HAP-1 (cell line): ENCODE results near the gene TMEM132E.
A peak's percentile ranks its signal among the peaks of the same experiment; 100 is the strongest.
"Not testable (repeated sequence)": the region's sequence is repeated elsewhere in the genome, so short reads cannot be mapped to it uniquely, and the experiment has no call there.

Experiments used
- DNase-seq, 2 experiments: peaks; one replicate each; pipeline ENCODE4 v3.0.0-alpha.2; 2016 to 2020; ENCODE audit warnings: low spot score in 2 of 2
- H3K27me3 ChIP-seq: fragments of 250-450 bp; sonication (Bioruptor Pico); 2 replicates; pipeline ENCODE4 v1.5.1; 2020; ENCODE audit warnings: low read depth, mild to moderate bottlenecking, moderate library complexity
- H3K36me3 ChIP-seq: fragments of 250-450 bp; sonication (Bioruptor Pico); replicated peaks from 2 replicates; pipeline ENCODE4 v1.5.1; 2020; ENCODE audit warnings: mild to moderate bottlenecking
- H3K4me1 ChIP-seq: fragments of 250-450 bp; sonication (Bioruptor Pico); 2 replicates; pipeline ENCODE4 v1.5.1; 2020; ENCODE audit warnings: mild to moderate bottlenecking
- H3K4me3 ChIP-seq: fragments of 250-450 bp; sonication (Bioruptor Pico); 2 replicates; pipeline ENCODE4 v1.5.1; 2020; ENCODE audit warnings: mild to moderate bottlenecking, moderate library complexity
- H3K9me3 ChIP-seq: fragments of 250-450 bp; sonication (Bioruptor Pico); 2 replicates; pipeline ENCODE4 v1.5.1; 2020; ENCODE audit warnings: mild to moderate bottlenecking, moderate library complexity
- in situ Hi-C: fragments of 300-500 bp; cut with MboI; formaldehyde crosslinking; loops from 3 replicates; pipeline ENCODE4 v1.14.3; 2020; ENCODE audit warnings: low sequenced_read_pairs, inconsistent platforms, mixed read lengths

Gene TMEM132E, protein sequence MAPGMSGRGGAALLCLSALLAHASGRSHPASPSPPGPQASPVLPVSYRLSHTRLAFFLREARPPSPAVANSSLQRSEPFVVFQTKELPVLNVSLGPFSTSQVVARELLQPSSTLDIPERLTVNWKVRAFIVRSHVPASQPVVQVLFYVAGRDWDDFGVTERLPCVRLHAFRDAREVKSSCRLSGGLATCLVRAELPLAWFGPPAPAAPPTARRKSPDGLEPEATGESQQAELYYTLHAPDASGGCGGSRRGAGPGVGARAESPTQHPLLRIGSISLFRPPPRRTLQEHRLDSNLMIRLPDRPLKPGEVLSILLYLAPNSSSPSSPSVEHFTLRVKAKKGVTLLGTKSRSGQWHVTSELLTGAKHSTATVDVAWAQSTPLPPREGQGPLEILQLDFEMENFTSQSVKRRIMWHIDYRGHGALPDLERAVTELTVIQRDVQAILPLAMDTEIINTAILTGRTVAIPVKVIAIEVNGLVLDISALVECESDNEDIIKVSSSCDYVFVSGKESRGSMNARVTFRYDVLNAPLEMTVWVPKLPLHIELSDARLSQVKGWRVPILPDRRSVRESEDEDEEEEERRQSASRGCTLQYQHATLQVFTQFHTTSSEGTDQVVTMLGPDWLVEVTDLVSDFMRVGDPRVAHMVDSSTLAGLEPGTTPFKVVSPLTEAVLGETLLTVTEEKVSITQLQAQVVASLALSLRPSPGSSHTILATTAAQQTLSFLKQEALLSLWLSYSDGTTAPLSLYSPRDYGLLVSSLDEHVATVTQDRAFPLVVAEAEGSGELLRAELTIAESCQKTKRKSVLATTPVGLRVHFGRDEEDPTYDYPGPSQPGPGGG (N-terminal part only)

DNA sequence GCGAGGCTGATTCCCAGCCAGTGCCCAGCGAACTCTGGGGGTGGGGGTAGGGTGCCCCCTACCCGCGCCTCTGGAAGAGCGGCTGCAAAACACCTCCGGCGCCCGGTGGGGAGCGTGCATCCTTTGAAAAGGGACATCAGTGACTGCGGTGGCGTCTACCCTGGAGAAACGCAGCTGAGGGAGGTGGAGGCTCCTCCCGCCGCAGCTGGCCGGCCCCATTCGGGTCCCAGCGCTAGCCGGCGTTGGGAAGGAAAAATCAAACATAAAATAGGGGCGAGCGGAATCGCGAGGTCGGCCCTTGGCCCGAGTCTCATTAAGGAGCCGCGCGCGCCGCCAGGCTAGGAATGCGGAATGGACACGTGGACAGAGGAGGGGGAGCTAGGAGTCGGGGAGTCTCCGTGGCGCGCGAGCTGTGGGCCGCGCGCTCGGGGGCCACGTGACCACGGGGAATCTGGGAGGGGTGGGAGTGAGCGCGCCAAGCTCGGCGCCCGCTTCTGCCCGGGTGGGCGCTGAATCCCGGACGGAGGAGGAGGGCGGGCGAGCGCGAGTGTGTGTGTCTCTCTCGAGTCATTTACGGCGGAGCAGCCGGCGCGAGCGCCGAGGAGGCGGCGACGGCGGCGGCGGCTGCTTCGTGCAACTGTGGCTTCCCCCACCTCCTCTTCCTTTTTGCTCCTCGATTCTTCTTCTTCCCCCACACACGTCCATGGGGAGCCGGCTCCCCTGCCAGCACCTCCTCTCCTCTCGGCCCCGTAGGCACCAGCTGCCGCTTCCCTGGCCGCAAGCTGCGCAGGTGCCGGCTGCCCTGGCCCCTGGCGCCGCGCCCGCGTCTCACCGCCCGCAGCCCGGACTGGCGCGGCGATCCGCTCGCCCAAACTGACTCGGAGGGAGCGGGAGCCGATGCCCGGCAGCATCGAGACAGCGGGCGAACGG lies at the start of gene TMEM132E:
Gene TMEM132E, plus strand, starts transcription at position 566 of the 930 bp plus-strand sequence. CDS start 1,495 bp downstream, outside the sequence.
- Histone ChIP-seq H3K4me1 (no peaks in the 10 kb centered on the region), H3K4me3 (peak within 1 kb of the TSS; percentile 23), H3K36me3 (no peaks in the 10 kb centered on the region), H3K9me3 (no peaks in the 10 kb centered on the region), H3K27me3 (peaks cover 67% of the 10 kb centered on the region)
- peak in 1 of 2 experiments; percentile 39 for DNase-seq
- in situ Hi-C loops, result no loop called here

DNA sequence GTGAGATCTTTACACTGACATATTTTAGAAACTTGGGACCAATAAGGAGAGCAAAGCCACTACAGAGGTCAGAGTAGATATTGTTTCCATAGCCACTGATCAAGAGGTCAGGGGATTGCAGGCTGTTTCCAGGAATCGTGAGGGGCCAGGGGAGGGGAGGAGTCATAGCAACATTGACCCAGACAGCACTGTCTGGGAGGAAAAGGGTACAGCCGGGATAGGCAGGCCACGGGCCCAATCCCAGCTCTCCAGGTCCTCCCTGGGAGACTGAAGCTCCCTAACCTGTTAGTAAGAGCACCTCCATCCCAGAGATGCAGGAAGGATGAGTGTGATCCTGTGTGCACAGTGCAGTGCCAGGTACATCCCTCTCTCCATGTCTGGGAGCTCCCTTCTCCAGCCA lies 48.5 kb upstream of the TMEM132E start:
- in situ Hi-C loops, result loop anchor here (10.0 kb wide), 1 partner anchor 594 kb away; the partner anchor contains the start of gene FNDC8
- H3K9me3 ChIP-seq, result no peaks in the 10 kb centered on the region

DNA sequence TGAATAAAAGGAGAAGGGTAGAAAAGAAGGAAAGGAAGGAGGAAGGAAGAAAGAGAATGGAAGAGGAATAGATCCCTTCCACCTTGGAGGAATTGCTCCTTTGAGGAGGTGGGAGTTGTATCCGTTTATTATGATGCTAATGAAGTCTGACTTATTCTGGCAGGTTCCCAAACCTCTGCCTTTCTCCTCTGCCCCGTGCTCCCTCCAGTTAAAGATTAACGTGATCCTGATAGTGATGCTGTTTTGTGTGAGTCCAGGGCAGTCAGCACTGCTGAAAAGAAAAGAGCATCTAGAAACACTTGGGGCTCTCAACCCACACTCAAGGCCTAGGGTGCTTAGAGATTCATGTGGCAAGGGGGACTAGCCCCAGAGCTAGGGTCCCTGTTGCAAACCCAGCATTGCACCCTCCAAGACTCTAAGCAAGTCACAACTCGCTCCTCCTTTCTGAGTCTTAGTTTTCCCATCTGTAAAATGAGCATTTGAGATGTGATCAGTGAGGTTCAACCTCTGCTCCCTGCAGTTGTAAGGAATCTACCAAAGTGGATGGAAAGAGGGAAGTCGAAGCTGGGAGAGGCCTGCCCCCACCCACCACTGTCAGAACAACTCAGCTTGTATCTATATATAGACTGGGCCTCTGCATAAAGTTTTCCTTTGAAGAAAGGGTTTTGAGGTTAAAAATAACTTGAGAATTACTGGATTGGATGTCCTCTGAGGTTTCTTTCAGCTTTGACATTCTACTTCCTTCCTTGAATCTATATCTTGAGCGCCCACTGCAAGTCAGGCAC lies 46.9 kb upstream of the TMEM132E start:
- Histone ChIP-seq H3K4me1 (no peaks in the 10 kb centered on the region), H3K36me3 (no peaks in the 10 kb centered on the region), H3K4me3 (no peak overlapping the region), H3K9me3 (no peaks in the 10 kb centered on the region), H3K27me3 (no peaks in the 10 kb centered on the region)
- in situ Hi-C loops, result loop anchor here (10.0 kb wide), 1 partner anchor 592 kb away; the partner anchor contains the start of gene FNDC8
- DNase-seq, result peak; percentile 17 to 24

More for the DNA sequence above, 48.5 kb upstream of the TMEM132E start:
- Histone ChIP-seq H3K4me3 (no peak overlapping the region), H3K36me3 (no peaks in the 10 kb centered on the region), H3K4me1 (no peaks in the 10 kb centered on the region), H3K27me3 (no peaks in the 10 kb centered on the region)
- no peak for DNase-seq

DNA sequence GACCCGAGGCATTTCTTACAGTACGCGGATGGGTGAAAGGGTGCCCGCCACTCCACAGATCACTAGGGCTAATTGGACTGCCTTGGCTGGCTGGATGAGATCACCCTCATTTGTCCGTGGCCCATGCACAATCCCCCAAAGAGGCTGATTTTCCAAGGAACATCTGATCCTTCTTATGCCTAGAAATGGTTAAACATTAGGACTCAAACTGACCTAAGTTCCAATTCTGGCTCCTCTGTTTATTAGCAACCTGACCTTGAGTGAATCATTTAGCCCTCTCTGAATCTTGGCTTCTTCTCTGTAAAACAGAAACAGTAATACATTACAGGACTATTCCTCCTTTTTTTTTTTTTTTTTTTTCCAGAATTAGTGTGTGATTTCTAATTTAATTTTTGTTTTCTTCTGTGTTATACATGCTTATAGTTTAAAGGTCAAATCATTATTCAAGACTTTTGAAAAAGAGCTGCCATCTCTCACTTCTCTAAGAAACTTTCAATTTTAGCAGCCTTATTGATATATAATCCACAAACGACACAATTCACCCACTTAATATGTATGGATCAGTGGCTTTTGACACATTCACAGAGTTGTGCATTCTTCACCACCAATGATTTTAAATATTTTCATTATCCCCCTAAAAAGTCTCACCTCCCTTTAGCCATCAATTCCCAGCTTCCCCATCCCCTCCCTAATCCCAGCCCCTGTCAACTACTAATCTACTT lies 45.4 kb upstream of the TMEM132E start:
- Histone ChIP-seq H3K9me3 (no peaks in the 10 kb centered on the region), H3K4me3 (no peak overlapping the region), H3K4me1 (no peaks in the 10 kb centered on the region), H3K36me3 (no peaks in the 10 kb centered on the region), H3K27me3 (no peaks in the 10 kb centered on the region)
- DNase-seq, result no peak
- in situ Hi-C loops, result loop anchor here (10.0 kb wide), 1 partner anchor 591 kb away; the partner anchor contains the start of gene FNDC8

DNA sequence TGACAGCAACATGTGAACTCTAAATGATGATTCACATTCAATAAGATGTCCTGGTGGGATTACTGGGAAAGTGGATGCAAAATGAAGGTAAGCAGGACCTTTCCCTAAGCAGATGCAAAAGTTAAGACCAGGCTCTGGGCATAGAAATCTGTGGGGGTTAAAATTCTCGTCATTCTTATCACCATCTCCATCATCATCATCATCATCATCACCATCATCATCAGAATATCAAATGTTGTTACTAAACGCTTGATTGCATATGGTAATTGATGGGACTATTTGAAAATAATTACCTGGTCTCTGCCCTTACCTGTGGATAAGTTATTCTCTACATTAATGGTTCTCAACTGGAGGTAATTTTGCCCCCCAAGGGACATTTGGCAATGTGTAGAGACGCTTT lies 41.9 kb upstream of the TMEM132E start:
- DNase-seq, result no peak
- H3K36me3 ChIP-seq, result no peaks in the 10 kb centered on the region
- in situ Hi-C loops, result loop anchor here (10.0 kb wide), 1 partner anchor 587 kb away; the partner anchor contains the start of gene FNDC8
- no peaks in the 10 kb centered on the region for H3K27me3 ChIP-seq
- no peak overlapping the region for H3K4me3 ChIP-seq
- no peaks in the 10 kb centered on the region for H3K4me1 ChIP-seq
- H3K9me3 ChIP-seq, result no peaks in the 10 kb centered on the region

DNA sequence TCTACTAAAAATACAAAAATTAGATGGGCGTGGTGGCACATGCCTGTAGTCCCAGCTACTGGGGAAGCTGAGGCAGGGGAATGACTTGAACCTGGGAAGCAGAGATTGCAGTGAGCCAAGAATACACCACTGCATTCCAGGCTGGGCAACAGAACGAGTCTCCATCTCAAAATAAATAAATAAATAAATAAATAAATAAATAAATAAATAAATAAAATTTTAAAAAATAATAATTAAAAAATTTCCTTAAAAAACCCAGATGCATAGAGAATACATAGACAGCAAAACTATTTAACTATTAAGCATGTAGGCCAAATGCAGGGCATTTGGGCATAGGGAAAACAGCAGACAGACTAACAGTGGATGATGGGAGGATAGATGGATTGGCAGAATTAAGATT lies 40.8 kb upstream of the TMEM132E start:
- H3K4me1 ChIP-seq, DNase-seq, H3K9me3 ChIP-seq, H3K36me3 ChIP-seq, H3K27me3 ChIP-seq, H3K4me3 ChIP-seq: not testable (repeated sequence)
- in situ Hi-C loops, result loop anchor here (10.0 kb wide), 1 partner anchor 586 kb away; the partner anchor contains the start of gene FNDC8

DNA sequence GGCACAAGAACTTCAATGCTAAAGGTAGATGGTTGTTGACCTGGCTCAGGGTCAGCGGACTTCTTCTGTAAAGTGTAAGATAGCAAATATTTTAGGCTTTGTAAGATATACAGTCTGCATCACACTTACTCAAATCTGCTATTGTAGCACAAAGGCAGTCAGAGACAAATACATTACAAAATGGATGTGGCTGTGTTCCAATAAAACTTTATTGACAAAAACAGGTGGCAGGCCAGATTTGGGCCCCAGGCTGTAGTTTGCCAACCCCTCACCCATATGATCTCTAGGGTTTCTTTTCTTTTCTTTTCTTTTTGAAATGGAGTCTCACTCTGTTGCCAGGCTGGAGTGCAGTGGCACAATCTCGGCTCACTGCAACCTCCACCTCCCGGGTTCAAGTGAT lies 39.5 kb upstream of the TMEM132E start:
- DNase-seq, result no peak
- H3K36me3 ChIP-seq, result no peaks in the 10 kb centered on the region
- no peak overlapping the region for H3K4me3 ChIP-seq
- in situ Hi-C loops, result loop anchor here (10.0 kb wide), 1 partner anchor 585 kb away; the partner anchor contains the start of gene FNDC8
- H3K4me1 ChIP-seq, result no peaks in the 10 kb centered on the region
- H3K9me3 ChIP-seq, result no peaks in the 10 kb centered on the region
- no peaks in the 10 kb centered on the region for H3K27me3 ChIP-seq

DNA sequence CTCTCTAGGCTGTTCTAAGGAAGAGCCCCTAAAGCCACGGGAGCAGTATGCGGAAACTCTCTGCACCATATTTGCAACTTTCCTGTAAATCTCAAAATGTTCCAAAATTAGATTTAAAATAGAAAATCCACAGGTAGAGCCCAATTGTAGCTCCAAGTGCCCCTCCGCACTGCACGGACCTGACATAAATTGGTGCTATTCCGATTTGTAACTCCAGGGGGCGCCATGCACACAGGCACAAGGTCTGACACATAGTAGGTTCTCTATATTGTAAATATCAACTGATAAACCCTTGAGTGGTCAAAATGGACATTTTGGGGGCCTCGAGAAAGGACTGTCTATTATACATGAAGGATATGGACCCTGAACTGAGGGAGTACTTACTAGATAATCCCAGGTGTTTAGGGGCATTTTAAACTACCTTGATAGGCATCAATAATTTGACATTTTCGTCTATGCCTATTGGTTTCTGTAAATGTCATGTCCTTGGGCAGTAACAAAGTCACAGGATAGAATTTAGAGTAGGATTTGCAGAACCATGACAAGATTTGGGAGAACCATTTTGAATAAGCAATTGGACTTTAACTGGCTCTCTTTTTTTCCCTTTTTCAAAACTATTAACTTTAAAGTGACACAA lies 36.6 kb upstream of the TMEM132E start:
- H3K27me3 ChIP-seq, result no peaks in the 10 kb centered on the region
- no peaks in the 10 kb centered on the region for H3K4me1 ChIP-seq
- peak in 1 of 2 experiments; percentile 67 for DNase-seq
- no peak overlapping the region for H3K4me3 ChIP-seq
- in situ Hi-C loops, result no loop called here
- no peaks in the 10 kb centered on the region for H3K9me3 ChIP-seq
- no peaks in the 10 kb centered on the region for H3K36me3 ChIP-seq

DNA sequence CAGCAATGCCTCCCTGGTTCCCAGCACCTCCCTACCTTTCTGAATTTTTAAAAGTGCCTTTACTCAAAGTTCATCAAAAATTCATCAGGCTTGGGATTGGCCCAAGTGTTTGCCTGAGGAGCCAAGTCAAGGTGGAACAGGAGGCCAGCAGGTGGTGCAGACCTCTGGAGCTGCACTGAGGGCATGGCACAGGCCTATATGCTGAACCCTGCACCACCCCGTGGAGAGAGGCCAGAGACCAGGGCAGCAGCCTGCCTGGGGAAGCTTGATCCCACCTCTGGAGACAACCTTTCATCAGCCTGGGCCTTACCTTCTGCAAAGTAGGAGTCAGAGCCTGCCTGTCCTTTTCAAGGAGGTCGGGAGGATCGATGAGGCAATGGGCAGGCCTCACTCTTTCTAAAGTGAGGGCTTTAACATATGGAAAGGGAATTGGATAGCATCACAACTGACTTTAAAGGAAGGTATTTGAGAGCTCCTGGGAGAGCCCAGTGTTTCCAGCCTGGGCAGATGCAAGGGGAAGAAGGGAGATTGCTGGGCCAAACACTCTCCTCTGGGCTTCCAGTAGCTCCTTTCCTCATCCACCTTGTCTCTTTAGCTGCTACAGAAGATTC lies 31.8 kb upstream of the TMEM132E start:
- in situ Hi-C loops, result no loop called here
- Histone ChIP-seq H3K4me3 (no peak overlapping the region), H3K4me1 (no peaks in the 10 kb centered on the region), H3K36me3 (no peaks in the 10 kb centered on the region), H3K9me3 (no peaks in the 10 kb centered on the region), H3K27me3 (no peaks in the 10 kb centered on the region; the same call in 1 of the 2 replicates)
- DNase-seq, result no peak

DNA sequence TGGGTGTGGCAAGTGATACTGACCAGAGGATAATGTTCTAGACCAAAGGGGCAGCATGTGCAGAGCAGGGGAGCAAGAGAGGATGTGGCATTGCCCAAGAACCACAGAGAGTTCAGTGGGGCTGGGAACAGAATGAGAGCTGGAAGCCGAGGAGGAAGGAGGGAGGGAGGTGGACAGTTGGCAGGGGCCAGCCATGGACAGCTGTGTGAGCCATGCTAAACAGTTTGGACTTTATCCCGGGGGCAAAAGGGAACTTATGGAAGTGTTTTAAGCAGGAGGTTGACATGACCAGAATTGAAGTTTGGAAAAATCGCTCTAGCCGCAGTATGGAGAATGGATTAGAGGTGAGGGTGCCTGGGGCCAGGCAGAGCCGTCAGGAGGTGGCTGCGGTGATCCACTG lies 29.4 kb upstream of the TMEM132E start:
- Histone ChIP-seq H3K4me3 (no peak overlapping the region), H3K4me1 (no peaks in the 10 kb centered on the region), H3K36me3 (no peaks in the 10 kb centered on the region), H3K27me3 (no peaks in the 10 kb centered on the region; the same call in 1 of the 2 replicates), H3K9me3 (no peaks in the 10 kb centered on the region)
- in situ Hi-C loops, result no loop called here
- no peak for DNase-seq

DNA sequence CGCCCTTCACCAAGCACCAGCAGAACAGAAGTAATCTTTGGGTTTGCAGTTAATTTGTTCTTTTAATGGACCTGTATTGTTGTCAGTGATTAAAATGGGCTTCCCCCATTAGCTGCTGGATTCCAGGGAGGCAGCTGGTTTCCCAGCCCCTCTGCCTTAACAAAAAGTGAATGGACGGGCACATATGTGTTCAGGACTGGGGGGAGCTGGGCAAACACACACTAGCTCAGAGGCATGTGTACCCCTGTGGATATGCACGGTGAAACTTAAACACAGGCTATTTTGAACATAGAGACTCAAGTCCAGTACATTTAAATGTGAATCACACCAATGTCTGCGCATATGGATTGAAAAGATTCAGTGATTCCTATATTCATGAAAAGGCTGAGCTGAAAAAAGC lies 25.5 kb upstream of the TMEM132E start:
- Histone ChIP-seq H3K27me3 (no peaks in the 10 kb centered on the region; the same call in 1 of the 2 replicates), H3K9me3 (no peaks in the 10 kb centered on the region), H3K36me3 (no peaks in the 10 kb centered on the region), H3K4me3 (no peak overlapping the region), H3K4me1 (no peaks in the 10 kb centered on the region)
- in situ Hi-C loops, result no loop called here
- no peak for DNase-seq
